HT1080 (cell line): ENCODE measurements around the gene MTG2. TPM values are rescaled to one million over a fixed set of nuclear protein-coding genes. Genes with fewer than 3 reads are reported as not detected.
A peak's percentile ranks its signal among the peaks of the same experiment; 100 is the strongest.

Experiments
- DNase-seq: peaks from one replicate; pipeline ENCODE4 v3.0.0-alpha.2; 2015; ENCODE audit warnings: low read depth
- total RNA-seq: library from RNA; depleted of rRNA; stranded (reverse); fragments of >200 nt; shearing (Covaris generic); gene quantifications from 2 replicates; pipeline ENCODE4 v1.2.3, GENCODE V29; 2014

Gene MTG2
- total RNA-seq, 1 experiment from 2014 or later: 39.1 TPM

- no peak for DNase-seq
Observed at GRCh38 chr20:62232770-62233645, 50.2 kb downstream of the MTG2 start.

GRCh38 chr20:62233684-62234083 lies 50.9 kb downstream of the MTG2 start:
- no peak for DNase-seq

- DNase-seq: no peak
Observed at GRCh38 chr20:62234339-62234738, 51.5 kb downstream of the MTG2 start.

GRCh38 chr20:62235001-62235776 lies 52.4 kb downstream of the MTG2 start:
- DNase-seq: no peak

- DNase-seq: no peak
Observed at GRCh38 chr20:62235777-62236157, 52.9 kb downstream of the MTG2 start.

GRCh38 chr20:62236200-62236599 lies 53.4 kb downstream of the MTG2 start:
- no peak for DNase-seq

GRCh38 chr20:62236766-62237513 lies 54.1 kb downstream of the MTG2 start:
- DNase-seq: no peak

- DNase-seq: no peak
Observed at GRCh38 chr20:62237514-62237800, 54.6 kb downstream of the MTG2 start.

- peak; percentile 97 for DNase-seq
Observed at GRCh38 chr20:62237801-62238568, 55.2 kb downstream of the MTG2 start, which contains the start of gene OSBPL2. OSBPL2 (plus strand) TSS chr20:62238521; CDS start chr20:62256185, 17,664 bp downstream.

- DNase-seq: no peak
Observed at GRCh38 chr20:62238569-62239277, 55.9 kb downstream of the MTG2 start.

- DNase-seq: no peak
Observed at GRCh38 chr20:62239278-62239879, 56.6 kb downstream of the MTG2 start.

GRCh38 chr20:62240020-62240685 lies 57.3 kb downstream of the MTG2 start:
- no peak for DNase-seq

GRCh38 chr20:62241506-62241905 lies 58.7 kb downstream of the MTG2 start:
- no peak for DNase-seq

GRCh38 chr20:62242176-62242575 lies 59.3 kb downstream of the MTG2 start:
- DNase-seq: no peak

GRCh38 chr20:62243106-62243505 lies 60.3 kb downstream of the MTG2 start:
- no peak for DNase-seq

- DNase-seq: no peak
Observed at GRCh38 chr20:62243906-62244515, 61.2 kb downstream of the MTG2 start.

GRCh38 chr20:62244644-62245108 lies 61.8 kb downstream of the MTG2 start:
- DNase-seq: no peak

- DNase-seq: no peak
Observed at GRCh38 chr20:62245911-62246280, 63.1 kb downstream of the MTG2 start.

GRCh38 chr20:62246431-62246830 lies 63.6 kb downstream of the MTG2 start:
- no peak for DNase-seq
